ENCODE data around the gene AFTPH.

DNA sequence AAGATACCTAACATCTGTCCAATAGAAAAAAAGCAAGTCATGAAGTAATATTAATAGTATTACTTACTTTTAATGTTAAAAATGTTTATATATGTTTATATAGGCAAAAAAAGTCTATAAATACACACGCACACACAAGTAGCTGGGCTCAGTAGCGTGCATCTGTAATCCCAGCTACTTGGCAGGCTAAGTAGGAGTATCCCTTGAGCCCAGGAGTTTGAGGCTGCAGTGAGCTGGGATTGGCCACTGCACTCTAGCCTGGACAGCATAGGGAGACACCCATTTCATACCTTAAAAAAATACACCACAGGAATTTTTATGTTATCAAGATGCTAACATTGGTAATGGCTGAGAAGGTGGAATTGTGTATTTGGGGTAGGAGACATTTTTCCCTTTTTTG, 17.4 kb upstream of the AFTPH start:
- no peak for TF ChIP-seq POLR2A (IDR thresholded peaks at IDR 0.05)
- TF ChIP-seq, protein P1, sequence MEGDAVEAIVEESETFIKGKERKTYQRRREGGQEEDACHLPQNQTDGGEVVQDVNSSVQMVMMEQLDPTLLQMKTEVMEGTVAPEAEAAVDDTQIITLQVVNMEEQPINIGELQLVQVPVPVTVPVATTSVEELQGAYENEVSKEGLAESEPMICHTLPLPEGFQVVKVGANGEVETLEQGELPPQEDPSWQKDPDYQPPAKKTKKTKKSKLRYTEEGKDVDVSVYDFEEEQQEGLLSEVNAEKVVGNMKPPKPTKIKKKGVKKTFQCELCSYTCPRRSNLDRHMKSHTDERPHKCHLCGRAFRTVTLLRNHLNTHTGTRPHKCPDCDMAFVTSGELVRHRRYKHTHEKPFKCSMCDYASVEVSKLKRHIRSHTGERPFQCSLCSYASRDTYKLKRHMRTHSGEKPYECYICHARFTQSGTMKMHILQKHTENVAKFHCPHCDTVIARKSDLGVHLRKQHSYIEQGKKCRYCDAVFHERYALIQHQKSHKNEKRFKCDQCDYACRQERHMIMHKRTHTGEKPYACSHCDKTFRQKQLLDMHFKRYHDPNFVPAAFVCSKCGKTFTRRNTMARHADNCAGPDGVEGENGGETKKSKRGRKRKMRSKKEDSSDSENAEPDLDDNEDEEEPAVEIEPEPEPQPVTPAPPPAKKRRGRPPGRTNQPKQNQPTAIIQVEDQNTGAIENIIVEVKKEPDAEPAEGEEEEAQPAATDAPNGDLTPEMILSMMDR (IDR thresholded peaks at IDR 0.05): no peak

All from right lobe of liver (tissue), 4 donors.